ENCODE data around the gene BRICD5.

The BRICD5 gene

GRCh38 chr16:2243031-2243528 is 32.4 kb upstream of the BRICD5 start:
- TF ChIP-seq GATA2 (IDR thresholded peaks at IDR 0.05; ENCODE audit: low read depth, low read length), result no peak
- TF ChIP-seq GATA3 (IDR thresholded peaks at IDR 0.05; ENCODE audit: low read depth, low read length), result no peak

GRCh38 chr16:2242598-2242997 is 31.9 kb upstream of the BRICD5 start:
- TF ChIP-seq GATA2 (IDR thresholded peaks at IDR 0.05; ENCODE audit: low read depth, low read length), result no peak
- no peak for TF ChIP-seq GATA3 (IDR thresholded peaks at IDR 0.05; ENCODE audit: low read depth, low read length)

- TF ChIP-seq GATA2 (IDR thresholded peaks at IDR 0.05; ENCODE audit: low read depth, low read length), result no peak
- TF ChIP-seq GATA3 (IDR thresholded peaks at IDR 0.05; ENCODE audit: low read depth, low read length), result no peak
These were observed 28.4 kb upstream of the BRICD5 start for GRCh38 chr16:2238838-2239675.

- TF ChIP-seq GATA2 (IDR thresholded peaks at IDR 0.05; ENCODE audit: low read depth, low read length), result no peak
- TF ChIP-seq GATA3 (IDR thresholded peaks at IDR 0.05; ENCODE audit: low read depth, low read length), result no peak
These were observed 27.6 kb upstream of the BRICD5 start for GRCh38 chr16:2238150-2238837.

GRCh38 chr16:2237493-2238149 is 27.0 kb upstream of the BRICD5 start:
- no peak for TF ChIP-seq GATA3 (IDR thresholded peaks at IDR 0.05; ENCODE audit: low read depth, low read length)
- no peak for TF ChIP-seq GATA2 (IDR thresholded peaks at IDR 0.05; ENCODE audit: low read depth, low read length)

- TF ChIP-seq GATA2 (IDR thresholded peaks at IDR 0.05; ENCODE audit: low read depth, low read length), result no peak
- no peak for TF ChIP-seq GATA3 (IDR thresholded peaks at IDR 0.05; ENCODE audit: low read depth, low read length)
These were observed 26.4 kb upstream of the BRICD5 start for GRCh38 chr16:2237102-2237482.

- TF ChIP-seq GATA3 (IDR thresholded peaks at IDR 0.05; ENCODE audit: low read depth, low read length), result no peak
- TF ChIP-seq GATA2 (IDR thresholded peaks at IDR 0.05; ENCODE audit: low read depth, low read length), result no peak
These were observed 25.9 kb upstream of the BRICD5 start, which contains the start of gene DNASE1L2 for GRCh38 chr16:2236337-2237101. TSS of gene DNASE1L2 (plus strand) at chr16:2236444. CDS start at chr16:2236817, 373 bp downstream.

- TF ChIP-seq GATA3 (IDR thresholded peaks at IDR 0.05; ENCODE audit: low read depth, low read length) (no peak), GATA2 (IDR thresholded peaks at IDR 0.05; ENCODE audit: low read depth, low read length) (no peak)
These were observed 25.2 kb upstream of the BRICD5 start for GRCh38 chr16:2235695-2236336.

- TF ChIP-seq GATA3 (IDR thresholded peaks at IDR 0.05; ENCODE audit: low read depth, low read length), result no peak
- no peak for TF ChIP-seq GATA2 (IDR thresholded peaks at IDR 0.05; ENCODE audit: low read depth, low read length)
These were observed 24.6 kb upstream of the BRICD5 start for GRCh38 chr16:2235234-2235651.

- no peak for TF ChIP-seq GATA2 (IDR thresholded peaks at IDR 0.05; ENCODE audit: low read depth, low read length)
- no peak for TF ChIP-seq GATA3 (IDR thresholded peaks at IDR 0.05; ENCODE audit: low read depth, low read length)
These were observed 24.1 kb upstream of the BRICD5 start for GRCh38 chr16:2234813-2235170.

GRCh38 chr16:2233872-2234812 is 23.5 kb upstream of the BRICD5 start:
- TF ChIP-seq GATA3 (IDR thresholded peaks at IDR 0.05; ENCODE audit: low read depth, low read length), result no peak
- TF ChIP-seq GATA2 (IDR thresholded peaks at IDR 0.05; ENCODE audit: low read depth, low read length), result no peak

Data from SH-SY5Y (cell line).